ENCODE data around the gene COL18A1. TPM values are rescaled to one million over a fixed set of nuclear protein-coding genes. Genes with fewer than 3 reads are reported as not detected.
A peak's percentile ranks its signal among the peaks of the same experiment; 100 is the strongest.

COL18A1 gene
- total RNA-seq, 1 experiment from 2014 or later: 347 TPM

- no peak for DNase-seq (ENCODE audit: low read depth)
These were observed 9.6 kb downstream of the COL18A1 start for GRCh38 chr21:45414396-45415187.

DNA sequence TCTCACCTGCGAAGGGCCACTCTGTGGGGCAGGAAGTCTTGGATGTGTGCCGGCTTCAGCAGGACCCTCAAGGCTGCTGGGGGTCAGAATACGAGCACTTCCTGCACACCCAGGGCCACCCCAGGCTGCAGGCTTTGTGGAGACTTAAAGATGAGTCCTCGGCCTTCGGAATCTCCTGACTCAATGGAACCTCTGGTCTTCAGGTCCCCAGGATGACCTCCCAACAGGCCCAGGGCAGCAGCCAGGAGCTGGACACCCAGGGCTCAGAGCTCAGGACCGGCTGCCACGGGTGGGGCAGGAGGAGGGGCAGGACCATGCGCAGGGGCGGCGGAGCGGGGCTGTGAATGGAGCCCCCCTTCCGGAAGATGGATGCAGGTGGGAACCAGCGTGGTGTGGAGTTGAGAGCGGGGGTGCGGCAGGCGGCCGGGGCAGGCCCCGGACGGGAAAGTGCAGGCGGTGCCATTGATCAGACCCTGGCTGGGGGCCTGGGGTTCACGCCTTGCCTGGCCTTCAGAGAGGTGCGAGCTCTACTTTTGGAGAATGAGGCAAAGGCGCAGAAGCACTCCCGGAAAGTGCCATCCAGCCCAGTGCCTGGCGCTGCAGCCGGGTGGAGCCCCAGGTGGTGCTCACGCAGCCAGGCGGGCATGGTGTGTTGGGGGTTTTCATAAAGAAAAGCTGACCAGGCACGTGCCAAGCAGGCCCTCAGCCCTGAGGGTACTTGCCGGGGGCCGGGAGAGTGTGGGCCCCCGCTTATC lies 10.4 kb downstream of the COL18A1 start:
- no peak for DNase-seq (ENCODE audit: low read depth)

- no peak for DNase-seq (ENCODE audit: low read depth)
These were observed 11.1 kb downstream of the COL18A1 start for GRCh38 chr21:45415943-45416611.

GRCh38 chr21:45416620-45417019 lies 11.7 kb downstream of the COL18A1 start:
- no peak for DNase-seq (ENCODE audit: low read depth)

DNA sequence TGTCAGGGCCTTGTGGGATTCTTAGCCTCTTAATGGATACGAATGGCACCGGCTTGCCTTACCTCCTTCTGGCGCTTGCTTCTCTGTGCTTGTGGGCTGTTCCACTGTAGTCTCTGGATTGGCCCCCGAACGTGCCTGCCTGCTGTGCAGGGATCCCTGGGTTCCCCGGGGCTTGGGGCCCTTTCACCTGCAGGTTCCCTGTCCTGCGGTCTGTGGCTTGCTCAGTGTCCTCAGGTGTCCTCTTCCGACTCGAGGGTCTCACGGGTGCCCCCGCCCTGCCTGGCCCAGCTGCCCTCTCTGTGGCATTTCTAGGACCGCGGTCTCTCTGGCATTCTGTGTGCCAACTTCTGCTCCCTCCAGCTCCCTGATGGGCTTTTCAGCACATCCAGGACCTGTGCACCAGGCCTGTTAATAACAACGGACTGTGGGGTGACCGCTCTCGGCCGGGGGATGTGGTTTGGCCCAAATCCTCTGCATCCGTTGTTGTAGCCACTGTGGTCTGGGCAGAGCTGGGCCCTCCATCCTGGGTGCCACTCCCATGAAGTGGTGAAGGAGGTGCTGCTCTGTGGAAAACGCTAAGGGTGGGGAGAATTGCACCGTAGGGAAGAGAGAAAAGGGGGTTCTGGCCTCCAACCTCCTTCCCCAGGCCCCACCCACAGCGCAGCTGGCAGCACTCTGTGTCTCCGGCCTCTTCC lies 12.4 kb downstream of the COL18A1 start:
- DNase-seq (ENCODE audit: low read depth): peak; percentile 56

DNA sequence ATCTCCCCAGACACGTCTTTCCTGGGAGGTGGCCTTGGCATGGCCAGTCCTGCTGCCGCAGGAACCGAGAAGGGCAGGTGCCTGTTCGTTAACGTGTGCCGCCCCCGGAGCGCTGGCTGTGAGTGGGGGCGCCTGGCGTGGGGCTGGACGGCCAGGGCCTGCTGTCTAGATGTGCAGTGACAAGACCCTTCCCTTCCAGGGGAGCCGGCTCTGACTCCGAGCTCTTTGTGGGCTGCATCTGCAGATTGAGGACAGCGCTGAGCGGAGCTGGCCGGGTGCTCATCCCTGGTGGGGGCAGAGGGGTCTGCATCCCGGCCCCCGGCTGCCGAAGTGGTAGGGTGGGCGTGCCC lies 13.0 kb downstream of the COL18A1 start:
- DNase-seq (ENCODE audit: low read depth): no peak

GRCh38 chr21:45418301-45419071 lies 13.5 kb downstream of the COL18A1 start:
- DNase-seq (ENCODE audit: low read depth): no peak

DNA sequence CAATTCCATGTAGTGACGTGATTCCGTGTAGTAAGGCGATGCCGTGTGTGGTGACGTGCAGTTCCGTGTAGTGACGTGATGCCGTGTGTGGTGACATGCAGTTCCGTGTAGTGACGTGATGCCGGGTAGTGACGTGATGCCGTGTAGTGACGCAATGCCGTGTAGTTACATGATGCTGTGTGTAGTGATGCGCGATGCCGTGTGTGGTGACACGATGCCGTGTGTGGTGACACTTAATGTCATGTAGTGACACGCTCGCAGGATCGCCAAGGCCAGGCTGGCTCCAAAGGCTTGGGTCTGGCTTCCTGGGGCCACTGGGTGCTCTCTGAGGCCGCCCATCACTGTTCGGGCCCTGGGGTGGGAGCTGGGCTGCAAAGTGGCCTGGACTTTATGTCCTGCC lies 14.2 kb downstream of the COL18A1 start:
- DNase-seq (ENCODE audit: low read depth): no peak

GRCh38 chr21:45420061-45421041 lies 15.4 kb downstream of the COL18A1 start:
- peak; percentile 28 for DNase-seq (ENCODE audit: low read depth)

DNA sequence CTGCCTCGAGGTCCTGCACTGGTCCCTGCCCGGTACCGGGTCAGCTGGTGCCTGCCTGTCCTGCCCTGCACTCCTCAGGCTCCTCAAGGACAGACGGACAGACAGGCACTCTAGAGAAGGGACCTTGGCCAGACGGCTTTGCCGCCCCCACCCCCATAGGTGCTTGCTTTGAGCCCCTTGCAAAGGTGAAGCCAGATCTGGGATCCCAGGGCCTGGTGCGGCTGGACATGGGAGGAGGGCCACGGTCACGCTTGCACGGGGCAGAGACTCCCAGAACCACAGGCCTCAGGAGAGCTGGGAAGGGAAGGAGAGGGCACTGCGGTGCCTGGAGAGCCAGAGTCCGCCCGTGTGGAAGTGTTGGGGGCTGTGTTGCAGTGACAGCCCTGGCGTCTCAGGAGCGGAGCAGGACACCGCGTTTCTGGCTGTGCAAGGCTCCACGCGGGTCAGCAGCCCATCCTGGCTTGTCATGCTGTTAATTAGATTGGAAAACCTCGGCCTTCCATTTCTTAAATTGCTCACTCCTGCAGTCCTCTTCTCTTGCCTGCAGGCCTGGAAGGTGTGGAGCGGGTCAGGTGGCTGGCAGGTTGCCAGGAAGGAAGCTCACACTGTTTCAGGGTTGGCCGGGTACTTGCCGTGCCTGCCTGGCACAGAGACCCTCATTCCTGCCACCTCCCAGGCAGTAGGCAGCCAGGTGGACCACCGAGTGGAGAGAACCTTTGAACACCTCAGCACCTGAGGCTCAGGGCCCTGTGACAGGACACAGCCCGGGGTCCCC lies 16.3 kb downstream of the COL18A1 start:
- DNase-seq (ENCODE audit: low read depth): peak; percentile 30

DNA sequence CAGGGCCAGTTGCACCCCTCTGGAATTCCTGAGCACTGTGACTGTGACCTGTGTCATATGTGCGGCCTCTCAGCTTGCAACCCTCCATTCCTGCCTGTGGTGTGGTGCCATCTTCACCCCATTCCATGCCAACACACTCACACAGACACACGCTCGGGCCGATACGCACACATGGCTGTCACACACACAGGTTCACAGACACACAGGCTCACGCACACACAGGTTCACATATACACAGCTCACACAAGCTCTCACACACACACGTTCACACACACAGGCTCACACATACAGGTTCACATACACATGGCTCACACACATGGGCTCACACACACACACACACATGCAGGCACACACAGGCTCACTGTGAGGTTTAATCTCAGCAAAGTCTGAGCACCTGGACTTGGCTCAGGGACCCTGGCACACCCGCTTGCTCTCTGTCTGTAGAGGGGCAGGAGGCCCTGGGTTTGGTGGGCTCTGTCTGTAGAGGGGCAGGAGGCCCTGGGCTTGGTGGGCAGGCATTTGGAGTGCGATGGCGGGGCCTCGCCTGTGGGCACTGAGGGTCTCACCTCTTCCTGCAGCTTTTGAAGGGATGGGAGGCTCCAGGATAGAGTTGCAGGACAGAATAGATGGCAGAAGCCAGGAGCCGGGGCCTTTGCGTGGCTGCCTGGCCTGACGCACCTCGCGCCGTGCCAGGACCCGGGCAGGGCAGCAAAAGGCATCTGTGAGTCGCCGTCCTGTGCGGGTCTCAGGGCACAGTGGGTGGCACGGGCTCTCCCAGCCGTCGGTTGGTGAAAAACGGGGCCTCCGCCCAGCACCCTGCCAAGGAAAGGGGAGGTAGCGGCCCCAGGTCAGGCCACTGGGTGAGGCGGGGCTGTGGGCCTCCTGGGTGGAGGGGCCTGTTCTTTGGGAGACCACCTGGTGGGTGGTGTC lies 17.1 kb downstream of the COL18A1 start:
- DNase-seq (ENCODE audit: low read depth): no peak

- DNase-seq (ENCODE audit: low read depth): no peak
These were observed 18.4 kb downstream of the COL18A1 start for GRCh38 chr21:45423201-45423955.

- no peak for DNase-seq (ENCODE audit: low read depth)
These were observed 19.2 kb downstream of the COL18A1 start for GRCh38 chr21:45423968-45424853.

DNA sequence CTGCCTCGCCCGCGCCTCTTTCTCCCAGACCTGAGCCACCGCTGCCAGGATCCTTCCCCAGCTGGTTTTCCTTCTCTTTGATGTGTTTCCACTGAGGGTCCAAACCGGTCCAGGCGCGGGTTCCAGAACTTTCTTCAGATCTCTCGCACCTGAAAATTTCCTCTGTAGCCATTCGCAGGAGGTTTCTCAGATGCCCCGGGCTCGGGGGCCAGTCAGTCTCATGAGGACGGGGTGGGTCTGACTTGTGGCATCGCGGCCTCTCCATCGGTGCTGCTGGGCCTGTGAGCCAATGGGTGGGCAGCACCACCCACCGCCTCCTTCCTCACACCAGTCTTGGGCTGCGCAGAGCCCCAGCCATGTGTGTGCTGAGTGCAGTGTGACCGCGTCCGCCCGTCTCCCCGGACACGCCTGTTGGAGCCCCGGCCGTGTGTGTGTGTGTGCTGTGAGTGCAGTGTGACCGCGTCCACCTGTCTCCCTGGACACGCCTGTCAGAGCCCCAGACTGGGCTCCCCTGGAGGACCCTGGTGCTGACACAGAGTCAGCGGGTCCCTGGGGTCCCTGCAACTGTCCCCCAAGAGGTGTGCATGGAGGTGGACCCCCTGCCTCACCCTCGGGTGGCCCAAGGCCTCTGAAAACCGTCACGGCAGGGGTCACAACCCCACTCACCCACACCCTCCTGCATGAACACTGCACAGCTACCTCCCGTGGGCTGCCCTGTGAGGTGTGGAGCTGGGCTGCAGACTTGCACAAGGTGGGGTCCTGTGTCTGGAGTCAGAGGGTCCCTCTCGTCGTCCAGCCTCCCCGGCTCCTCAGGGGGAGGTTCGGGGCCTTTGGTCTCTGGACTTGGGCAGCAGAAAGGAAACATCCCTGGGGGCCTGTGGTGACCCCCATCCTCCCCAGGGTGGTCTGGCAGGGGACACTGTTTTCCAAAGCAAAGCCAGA lies 20.2 kb downstream of the COL18A1 start:
- DNase-seq (ENCODE audit: low read depth): no peak
